Measurements from ENCODE around the gene HES3.
"Not testable (repeated sequence)": the region's sequence is repeated elsewhere in the genome, so short reads cannot be mapped to it uniquely, and the experiment has no call there.

Gene HES3

GRCh38 chr1:6219641-6220040 lies 24.3 kb upstream of the HES3 start:
- not testable (repeated sequence) for DNase-seq

GRCh38 chr1:6220236-6220635 lies 23.7 kb upstream of the HES3 start:
- DNase-seq, result no peak

GRCh38 chr1:6221210-6221784 lies 22.7 kb upstream of the HES3 start:
- DNase-seq, result no peak

GRCh38 chr1:6222636-6223035 lies 21.3 kb upstream of the HES3 start:
- no peak for DNase-seq

GRCh38 chr1:6223617-6224016 lies 20.4 kb upstream of the HES3 start:
- no peak for DNase-seq

GRCh38 chr1:6224718-6225117 lies 19.3 kb upstream of the HES3 start:
- DNase-seq, result no peak

GRCh38 chr1:6225651-6226050 lies 18.3 kb upstream of the HES3 start:
- no peak for DNase-seq

- DNase-seq, result no peak
Measured at GRCh38 chr1:6233376-6233775, 10.6 kb upstream of the HES3 start.

- DNase-seq, result no peak
Measured at GRCh38 chr1:6234502-6235295, 9.3 kb upstream of the HES3 start.

GRCh38 chr1:6235296-6235677 lies 8.7 kb upstream of the HES3 start:
- DNase-seq, result no peak

- DNase-seq, result no peak
Measured at GRCh38 chr1:6237093-6237492, 6.9 kb upstream of the HES3 start.

GRCh38 chr1:6239213-6239752 lies 4.7 kb upstream of the HES3 start:
- DNase-seq, result no peak

GRCh38 chr1:6239950-6240768 lies 3.8 kb upstream of the HES3 start:
- no peak for DNase-seq

GRCh38 chr1:6241107-6241886 lies 2.7 kb upstream of the HES3 start:
- no peak for DNase-seq

- no peak for DNase-seq
Measured at GRCh38 chr1:6241887-6242740, 1.9 kb upstream of the HES3 start.

- DNase-seq, result no peak
Measured at GRCh38 chr1:6243053-6243834, 735 bp upstream of the HES3 start.

GRCh38 chr1:6244401-6245049 lies 546 bp downstream of the HES3 start:
- DNase-seq, result no peak

- peak; percentile 88 for DNase-seq
Measured at GRCh38 chr1:6245086-6245868, 1.3 kb downstream of the HES3 start.

GRCh38 chr1:6245869-6246496 lies 2.0 kb downstream of the HES3 start:
- peak; percentile 56 for DNase-seq
